Amniotic epithelial cell (primary cell): ENCODE measurements around the gene COX6A1.
"Not testable (repeated sequence)": the region's sequence is repeated elsewhere in the genome, so short reads cannot be mapped to it uniquely, and the experiment has no call there.

Experiments
- DNase-seq: peaks from one replicate; pipeline ENCODE4 v3.0.0-alpha.2; 2010; ENCODE audit warnings: low read depth

The COX6A1 gene

DNA sequence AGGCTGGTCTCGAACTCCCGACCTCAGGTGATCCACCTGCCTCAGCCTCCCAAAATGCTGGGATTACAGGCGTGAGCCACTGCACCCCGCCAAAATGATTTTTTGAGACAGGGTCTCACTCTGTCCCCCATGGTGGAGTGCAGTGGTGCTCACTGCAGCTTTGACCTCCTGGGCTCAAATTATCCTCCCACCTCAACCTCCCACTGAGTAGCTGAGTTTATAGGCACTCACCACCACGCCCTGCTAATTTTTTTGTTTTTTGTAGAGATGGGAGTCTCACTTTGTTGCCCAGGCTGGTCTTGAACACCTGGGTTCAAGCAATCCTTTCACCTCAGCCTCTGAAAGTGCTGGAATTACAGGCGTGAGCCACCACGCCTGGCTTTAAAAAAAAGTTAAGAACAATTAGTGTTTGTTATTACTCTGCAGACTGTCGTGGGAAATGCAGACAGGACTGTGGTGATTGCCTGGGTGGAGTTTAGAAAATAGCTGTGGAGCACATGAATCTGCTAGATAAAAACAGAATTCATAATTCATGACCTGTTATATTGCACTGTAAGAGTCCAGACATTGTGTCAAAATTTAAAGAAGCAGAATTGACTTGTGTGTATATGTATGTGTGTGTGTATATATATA, 9.2 kb upstream of the COX6A1 start:
- DNase-seq, result no peak

DNA sequence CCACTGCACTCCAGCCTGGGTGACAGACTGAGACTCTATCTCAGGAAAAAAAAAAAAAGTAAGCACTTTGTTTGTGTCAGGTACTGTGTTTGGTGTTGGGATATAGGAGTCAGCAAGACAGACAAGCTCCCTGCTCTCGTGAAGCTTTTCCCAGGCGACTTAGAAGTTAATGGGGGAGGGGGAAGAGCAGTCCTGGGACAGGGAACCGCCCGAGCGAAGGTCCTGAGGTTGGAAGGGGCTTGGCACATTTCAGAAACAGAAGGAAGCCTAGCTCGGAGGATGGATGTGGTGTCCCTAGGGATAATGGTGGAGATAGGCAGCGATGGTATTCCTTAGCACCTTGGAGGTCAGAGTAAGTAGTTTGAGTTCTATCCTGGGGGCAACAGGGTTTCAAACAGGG, 8.5 kb upstream of the COX6A1 start:
- no peak for DNase-seq

DNA sequence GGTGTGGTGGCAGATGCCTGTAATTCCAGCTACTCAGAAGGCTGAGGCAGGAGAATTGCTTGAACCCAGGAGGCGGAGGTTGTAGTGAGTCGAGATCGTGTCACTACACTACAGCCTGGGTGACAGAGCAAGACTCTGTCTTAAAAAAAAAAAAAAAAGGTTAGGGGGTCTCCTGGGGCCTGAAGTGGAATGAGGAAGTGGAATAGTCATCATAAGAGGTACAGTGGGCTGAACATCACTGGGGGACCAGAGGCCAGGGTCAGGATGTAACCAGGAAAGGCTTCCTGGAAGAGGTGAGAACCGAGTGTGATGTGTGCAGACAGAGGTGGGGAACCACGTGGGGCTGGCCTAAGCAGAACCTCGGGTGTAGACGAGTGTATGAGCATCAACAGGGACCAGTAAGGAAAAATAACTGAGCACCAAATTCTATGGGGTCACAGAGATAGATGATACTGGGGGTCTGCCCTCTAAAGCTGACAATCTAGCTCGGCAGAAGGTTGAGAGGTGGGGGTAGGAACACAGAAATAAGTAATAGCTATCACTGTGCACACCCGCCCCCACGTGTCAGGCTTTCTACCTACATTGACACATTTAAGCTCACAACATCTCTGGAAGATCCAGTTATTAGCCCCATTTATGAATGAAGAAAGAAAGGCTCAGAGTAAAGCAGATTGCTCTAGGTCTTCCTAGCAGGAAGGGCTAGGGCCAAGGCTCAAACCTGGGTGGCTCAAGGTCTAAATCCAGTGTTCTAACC, 5.0 kb upstream of the COX6A1 start:
- no peak for DNase-seq

DNA sequence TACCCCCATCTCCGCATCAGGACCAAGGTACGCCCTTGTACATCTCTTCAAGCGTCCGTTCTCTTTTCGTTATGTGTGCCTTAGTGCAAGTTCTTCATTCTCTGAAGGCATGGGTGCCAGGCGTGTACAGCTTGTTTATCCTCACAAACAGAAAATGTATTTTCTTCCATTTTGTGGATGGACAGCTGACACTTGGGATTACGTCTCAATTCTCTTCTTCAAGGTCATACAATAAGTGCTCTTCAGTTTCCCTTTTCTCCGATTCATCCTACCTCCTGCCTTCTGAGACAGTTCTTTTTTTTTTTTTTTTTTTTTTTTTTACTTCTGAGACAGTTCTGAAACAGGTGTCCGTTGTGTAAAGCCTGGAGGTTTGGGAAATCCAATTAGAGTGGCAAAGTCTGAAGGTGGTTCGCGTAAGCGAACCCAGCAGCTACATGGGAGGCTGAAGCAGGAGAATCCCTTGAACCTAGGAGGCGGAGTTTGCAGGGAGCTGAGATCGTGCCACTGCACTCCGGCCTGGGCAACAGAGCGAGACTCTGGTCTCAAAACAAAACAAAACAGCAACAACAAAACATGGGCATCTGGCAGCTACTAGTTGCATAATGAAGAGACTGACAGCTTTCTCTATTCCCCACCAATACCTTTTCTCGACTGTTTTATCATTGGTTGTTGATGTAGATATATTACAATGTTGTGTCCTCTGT, 734 bp downstream of the COX6A1 start:
- DNase-seq, result no peak

DNA sequence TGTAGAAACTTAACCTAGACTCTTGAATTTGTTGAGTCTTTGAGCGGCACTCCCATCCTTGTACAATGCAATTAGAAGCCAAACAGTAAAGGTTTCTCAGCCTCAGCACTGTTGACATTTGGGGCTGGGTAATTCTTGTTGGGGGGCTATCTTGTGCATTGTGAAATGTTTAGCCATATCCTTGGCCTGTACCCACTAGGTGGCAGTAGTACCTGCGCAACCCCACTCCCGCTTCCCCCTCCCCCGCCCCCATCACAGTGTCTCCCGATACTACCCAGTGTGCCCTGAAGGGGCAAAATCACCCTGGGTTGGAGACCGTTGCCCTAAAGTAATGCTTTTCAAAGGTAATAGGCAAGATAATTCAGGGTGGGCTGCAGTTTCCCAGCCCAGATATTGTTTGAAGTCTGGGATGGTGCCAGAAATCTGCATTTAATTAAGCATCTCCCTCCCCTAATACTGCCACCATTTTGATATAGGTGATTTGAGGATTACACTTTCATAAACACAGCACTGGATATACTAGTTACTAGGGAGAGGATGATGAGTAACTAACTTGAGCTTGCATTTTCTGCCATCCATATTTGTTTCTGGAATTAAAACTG, 1.8 kb downstream of the COX6A1 start:
- DNase-seq, result peak; percentile 61

DNA sequence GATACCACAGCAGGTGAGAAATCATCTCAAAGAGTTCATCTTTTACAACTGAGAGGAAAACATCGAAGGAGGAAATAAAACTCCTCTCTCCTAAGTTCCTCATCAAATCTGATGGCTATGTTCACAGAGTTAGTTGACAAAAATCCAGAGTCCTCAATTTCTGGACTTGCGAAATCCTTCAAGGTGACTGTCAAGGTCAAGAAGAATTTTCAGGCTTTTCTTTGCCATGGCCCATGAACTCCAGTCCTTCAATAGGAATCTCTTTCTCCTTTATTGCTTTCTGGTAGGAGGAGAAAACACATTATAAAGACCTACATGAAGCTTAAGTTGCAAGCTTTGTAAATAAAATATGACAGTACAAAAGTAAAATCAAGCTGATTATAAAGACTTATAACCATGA, 6.8 kb downstream of the COX6A1 start:
- no peak for DNase-seq

DNA sequence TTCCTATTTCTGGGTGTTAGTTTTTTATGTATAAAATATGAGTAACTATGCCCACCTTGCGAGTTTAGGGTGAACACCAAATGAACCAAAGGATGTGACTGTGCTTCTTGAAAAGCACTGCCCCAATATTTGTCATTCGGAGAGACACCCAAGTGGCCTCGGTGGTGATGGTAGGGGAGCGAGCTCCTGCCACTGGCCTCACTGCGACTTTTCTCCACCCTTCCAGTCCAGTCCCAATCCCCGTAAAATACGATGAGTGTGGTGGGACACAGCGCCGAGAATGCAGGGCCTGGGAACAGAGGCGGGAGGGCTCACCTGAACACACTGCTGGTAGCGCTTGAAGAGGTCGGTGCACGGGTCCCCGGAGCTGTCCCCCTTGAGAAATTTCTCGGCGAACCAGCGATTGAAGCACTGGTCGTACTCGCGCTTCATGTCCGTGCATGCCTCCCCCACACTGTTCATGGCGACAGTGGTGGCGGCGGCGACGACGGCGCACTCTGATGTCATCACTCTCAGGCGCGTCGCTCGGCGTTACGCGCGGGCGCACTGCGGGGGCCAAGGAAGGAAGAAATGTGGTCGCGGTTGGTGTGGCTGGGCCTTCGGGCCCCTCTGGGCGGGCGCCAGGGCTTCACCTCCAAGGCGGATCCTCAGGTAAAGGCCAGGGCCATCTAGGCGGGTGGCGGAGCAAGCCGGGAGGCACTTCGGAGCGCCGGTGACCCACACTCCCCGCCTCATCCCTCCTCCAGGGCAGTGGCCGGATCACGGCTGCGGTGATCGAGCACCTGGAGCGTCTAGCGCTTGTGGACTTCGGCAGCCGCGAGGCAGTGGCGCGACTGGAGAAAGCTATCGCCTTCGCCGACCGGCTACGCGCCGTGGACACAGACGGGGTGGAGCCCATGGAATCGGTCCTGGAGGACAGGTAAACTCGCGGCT, 8.3 kb downstream of the COX6A1 start, which contains the start of the genes GATC and TRIAP1:
Gene GATC, plus strand, starts transcription at position 534 of the 933 bp plus-strand sequence. Its CDS starts 37 bp downstream, at position 571.
Gene TRIAP1, minus strand, starts transcription at position 474 of the 933 bp plus-strand sequence. Its CDS starts 12 bp downstream, at position 462.
- peak; percentile 48 for DNase-seq

DNA sequence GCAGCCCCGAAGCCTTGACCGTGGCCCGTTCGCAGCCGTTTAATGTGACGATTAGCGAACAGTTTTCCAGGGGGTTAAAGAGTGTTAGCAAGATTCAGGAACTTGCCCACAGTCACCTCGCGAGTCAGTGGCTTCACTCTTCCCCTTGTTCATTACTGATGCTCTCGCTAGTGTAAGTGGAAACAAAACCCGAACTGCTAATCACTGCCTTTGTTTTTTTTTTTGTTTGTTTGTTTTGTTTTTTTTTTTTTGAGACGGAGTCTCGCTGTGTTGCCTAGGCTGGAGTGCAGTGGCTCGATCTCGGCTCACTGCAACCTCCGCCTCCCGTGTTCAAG, 8.9 kb downstream of the COX6A1 start:
- DNase-seq, result not testable (repeated sequence)

DNA sequence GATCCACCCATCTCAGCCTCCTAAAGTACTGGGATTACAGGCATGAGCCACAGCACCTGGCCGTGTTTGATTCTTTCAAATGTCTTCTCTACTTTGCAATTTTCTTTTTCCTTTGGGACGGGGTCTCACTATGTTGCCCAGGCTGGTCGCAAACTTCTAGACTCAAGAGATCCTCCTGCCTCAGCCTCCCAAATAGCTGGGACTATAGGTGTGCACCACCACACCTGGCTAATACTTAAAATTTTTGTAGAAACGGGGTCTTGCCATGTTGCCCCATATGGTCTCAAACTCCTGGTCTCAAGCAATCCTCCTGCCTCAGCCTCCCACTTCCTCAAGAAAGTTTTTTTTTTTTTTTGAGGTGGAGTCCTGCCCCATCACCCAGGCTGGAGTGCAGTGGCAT, 10.1 kb downstream of the COX6A1 start:
- no peak for DNase-seq

DNA sequence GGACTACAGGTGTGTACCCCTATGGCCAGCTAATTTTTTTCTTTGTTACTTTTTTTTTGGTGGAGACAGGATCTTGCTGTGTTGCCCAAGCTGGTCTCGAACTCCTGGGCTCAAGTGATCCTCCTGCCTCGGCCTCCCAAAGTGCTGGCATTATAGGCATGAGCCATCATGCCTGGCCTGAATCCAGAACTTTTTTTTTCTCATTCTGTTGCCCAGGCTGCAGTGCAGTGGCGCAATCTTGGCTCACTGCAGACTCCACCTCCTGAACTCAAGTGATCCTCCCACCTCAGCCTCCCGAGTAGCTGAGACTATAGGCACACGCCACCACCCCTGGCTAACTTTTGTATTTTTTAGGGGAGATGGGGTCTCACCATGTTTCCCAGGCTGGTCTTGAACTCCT, 14.6 kb downstream of the COX6A1 start:
- DNase-seq, result peak; percentile 50

DNA sequence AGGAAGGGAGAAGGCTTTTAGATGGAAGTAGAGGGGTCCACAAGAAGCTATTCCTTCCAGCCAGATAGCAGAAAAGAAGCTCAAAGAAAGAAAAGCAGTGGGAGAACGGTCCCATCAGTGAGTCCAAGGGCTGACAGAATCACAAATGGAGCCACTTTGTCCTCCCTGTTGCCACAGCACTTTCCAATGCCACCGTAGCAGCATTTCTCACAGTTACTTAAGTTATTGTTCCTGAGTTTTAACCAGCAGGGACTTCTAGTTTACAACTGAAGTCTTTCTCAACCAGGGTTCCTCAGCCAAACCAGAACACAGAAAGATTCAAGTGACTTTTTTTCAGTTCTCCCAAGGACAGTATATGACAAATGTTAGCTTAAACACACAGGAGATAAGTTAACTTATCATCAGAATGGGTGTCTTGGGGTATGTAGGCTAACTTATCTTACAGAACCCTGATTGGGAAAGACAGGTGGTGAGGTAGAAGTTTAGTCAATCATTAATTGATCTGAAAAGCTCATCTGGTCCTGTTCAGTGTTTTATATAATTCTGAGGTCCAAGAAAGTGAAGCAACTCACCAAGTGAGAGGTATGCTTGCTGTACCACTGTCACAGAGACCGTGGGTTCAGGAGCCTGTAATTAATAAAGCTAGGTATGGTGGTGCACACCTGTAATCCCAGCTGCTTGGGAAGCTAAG, 15.3 kb downstream of the COX6A1 start:
- DNase-seq, result no peak

DNA sequence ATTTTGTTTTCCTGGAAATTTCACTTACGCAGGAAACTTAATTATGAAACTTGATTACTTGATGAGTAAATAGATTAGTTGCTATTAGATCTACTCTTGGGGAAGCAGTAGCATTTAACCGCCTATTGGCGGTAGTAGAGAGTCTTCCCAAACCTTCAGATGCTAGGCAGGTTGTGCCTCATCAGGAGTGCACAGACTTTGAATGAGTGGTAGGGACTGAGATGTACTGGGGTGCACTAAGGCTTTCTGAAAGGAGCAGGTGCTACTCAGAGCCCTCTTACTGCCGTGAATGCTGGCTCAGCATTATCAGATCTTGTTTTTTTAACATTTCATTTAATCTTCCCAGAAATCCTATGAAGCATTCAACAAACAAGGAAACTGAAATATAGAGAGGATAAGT, 16.1 kb downstream of the COX6A1 start:
- peak; percentile 30 for DNase-seq

DNA sequence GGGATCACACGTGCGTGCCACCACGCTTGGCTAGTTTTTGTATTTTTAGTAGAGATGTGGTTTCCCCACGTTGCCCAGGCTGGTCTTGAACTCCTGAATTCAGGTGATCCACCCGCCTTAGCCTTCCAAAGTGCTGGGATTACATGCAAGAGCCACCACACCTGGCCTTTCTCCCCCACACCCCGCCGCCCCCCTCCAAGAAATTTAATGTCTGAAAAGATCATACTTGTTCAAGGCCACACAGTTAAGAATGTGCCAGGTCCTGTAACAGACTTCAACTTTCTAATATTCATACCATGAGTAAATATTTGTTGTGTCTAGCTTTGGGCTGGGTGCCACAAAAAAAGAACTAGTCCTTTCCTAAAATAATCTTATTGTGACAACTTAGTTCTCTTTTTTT, 17.4 kb downstream of the COX6A1 start:
- DNase-seq, result no peak

DNA sequence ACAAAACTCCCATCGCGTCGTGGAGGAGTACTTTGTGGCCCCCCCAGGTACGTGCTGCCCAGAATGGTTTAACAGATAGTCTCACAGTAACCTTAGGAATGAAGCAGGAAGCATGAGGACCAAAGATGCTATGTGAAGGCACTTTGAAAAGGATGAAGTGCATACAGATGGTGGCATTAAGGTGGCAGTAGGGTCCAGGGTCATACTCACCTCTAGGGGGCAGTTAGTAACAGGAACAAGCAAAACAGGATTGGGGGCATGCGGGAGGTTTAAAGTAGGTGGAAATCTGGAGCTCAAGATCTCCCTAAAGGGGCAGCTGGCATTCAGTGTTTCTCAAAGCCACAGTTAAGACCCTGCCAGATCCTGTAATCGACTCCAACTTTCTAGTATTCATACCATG, 19.2 kb downstream of the COX6A1 start:
- DNase-seq, result no peak

DNA sequence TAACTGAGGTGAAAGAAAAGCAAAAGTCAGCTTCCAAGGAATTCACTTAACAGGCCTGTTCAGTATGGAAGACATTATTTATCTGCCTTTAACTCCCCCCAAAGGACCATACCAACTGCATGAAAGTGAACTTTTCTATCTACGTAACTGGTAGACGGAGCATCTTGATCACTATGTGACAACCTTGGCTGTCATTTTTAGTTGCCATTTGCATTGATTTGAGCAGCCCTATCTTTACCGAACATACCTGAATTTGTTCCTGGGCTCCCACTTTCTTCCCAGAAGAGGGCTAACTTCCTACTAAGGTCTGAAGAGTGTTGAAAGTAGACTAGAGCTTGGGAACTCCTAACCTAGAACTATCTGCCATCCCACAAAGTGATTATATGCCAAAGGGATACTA, 22.2 kb downstream of the COX6A1 start:
- no peak for DNase-seq

DNA sequence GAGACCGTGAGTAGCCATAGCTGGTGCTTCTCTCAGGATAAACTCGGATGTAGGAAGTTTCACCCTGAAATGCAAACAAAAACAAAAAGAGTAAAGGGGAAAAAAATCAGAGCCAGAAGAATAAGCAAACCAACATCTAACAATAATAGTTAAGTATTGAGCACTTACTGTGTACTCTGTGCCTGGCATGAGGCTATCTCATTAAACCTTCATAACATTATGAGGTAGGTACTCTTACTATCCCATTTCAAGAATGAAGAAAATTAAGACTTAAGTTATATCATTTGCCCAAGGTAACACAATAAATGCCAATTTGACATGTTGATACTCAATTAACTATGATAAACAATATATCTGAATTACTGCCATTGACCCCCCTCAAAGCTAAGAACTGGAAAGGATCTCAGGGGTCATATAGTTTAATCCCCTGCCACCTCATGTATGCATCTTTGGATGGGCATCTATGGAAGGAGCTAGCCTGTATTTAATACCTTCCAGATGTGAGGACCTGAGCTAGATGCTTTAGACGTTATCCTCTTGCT, 24.3 kb downstream of the COX6A1 start:
- DNase-seq, result no peak

DNA sequence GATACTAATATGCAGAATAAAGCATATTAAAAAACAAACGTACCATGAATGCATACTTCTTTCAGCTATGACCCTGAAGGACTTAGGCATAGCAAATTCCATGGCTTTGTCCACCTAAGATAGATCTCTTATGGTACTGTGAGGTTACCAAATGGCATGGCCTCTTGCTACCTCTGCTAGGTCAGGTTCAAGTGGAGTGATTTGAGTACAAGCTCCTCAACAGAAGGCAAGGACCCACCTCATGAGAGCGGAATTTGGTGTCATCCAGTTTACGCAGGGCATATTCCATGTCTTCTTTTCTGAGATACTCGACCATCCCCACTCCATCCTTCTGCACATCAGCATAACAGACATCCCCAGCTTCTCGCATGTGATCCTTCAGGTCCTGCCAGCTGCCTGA, 25.8 kb downstream of the COX6A1 start:
- no peak for DNase-seq

DNA sequence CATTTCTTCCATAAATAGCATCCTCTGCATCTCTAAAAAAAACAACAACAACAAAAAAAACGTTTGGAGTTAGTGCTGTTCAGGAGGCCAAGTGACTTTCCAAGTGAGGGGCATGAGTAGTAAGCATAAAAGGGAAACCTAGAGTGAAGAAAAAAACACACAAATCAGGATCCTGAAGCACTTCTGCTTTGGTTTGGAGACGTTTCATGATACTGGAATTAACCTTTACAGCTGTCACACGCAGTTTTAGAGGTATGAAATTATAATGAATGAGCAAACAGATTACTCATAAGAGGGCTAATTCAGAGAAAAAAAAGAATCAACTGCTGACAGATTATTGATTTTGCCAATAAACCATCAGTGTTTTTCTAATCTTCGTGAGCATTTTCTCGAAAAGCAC, 27.8 kb downstream of the COX6A1 start:
- no peak for DNase-seq

DNA sequence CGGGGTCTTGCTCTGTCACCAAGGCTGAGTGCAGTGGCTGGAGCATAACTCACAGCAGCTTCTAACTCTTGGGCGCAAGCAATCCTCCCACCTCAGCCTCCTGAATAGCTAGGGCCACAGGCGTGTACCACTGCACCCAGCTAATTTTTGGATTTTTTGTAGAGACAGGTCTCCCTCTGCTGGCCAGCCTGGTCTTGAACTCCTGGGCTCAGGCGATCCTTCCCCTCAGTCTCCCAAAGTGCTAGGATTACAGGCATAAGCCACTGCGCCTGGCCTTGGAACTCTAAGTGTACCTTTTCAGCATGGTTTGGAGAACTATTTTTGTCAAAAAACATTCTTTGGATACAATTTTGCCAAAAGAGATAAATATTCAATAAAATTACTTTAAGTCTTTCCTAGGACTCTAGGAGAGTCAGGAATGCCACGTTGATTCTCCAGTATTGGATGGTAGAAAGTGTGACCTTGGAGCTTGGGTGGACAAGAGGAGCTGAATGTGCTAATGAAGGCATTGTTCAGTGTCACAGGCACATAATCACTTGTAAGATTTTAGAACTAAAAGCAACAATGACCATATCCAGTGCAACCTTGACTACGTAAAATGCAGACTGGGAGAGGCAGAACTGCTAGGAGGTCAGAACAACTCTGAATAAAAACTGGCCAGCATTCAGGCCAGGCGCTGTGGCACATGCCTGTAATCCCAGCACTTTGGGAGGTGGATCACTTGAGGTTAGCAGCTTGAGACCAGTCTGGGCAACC, 28.8 kb downstream of the COX6A1 start:
- DNase-seq, result peak; percentile 24

DNA sequence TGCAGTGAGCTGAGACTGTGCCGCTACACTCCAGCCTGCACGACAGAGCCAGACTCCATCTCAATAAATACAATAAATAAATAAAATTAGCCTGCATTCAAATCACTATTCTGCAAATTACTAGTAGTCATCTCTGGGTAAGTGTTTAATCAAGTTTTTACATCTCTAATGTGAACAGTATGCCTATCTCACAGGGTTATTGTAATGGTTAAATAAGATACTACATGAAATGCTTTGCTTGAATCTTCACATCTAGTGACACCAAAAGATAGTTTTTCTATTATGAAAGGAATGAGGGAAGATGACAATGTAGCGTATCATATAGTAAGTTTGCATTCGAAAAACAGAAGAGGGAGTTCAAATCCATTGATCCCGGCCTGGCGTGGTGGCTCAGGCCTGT, 29.5 kb downstream of the COX6A1 start:
- DNase-seq, result no peak
